Measurements from ENCODE around the gene MAP4K1.
"Not testable (repeated sequence)": the region's sequence is repeated elsewhere in the genome, so short reads cannot be mapped to it uniquely, and the experiment has no call there.

Gene MAP4K1

DNA sequence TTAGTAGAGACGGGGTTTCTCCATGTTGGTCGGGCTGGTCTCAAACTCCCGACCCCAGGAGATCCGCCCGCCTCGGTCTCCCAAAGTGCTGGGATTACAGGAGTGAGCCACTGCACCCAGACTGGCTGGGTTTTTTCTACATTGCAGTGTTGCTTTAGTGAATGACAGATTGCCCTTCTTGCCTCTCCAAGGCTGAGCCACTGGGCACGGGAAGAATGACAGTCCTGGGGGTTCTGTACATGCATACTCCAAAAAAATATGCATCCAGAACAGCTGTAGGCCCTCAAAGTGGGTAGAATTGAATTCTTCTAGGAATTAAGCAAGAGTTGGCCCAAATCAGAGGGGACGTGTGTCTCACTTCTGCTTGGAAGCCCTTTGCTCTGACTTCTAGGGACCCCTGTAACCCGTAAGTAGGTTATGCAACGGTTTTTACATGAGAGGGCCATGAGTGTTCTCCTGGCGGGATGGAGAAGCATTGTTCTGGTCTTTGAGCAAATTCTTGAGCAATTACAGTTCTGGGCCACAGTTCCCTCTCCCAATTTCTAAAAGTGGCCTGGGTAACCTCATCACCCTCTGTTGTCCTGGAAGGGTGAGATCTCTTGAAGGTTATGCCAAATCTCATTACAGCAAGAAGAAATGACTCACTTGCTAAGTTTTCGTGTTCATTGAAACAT is 33.3 kb upstream of the MAP4K1 start:
- DNase-seq, result no peak

DNA sequence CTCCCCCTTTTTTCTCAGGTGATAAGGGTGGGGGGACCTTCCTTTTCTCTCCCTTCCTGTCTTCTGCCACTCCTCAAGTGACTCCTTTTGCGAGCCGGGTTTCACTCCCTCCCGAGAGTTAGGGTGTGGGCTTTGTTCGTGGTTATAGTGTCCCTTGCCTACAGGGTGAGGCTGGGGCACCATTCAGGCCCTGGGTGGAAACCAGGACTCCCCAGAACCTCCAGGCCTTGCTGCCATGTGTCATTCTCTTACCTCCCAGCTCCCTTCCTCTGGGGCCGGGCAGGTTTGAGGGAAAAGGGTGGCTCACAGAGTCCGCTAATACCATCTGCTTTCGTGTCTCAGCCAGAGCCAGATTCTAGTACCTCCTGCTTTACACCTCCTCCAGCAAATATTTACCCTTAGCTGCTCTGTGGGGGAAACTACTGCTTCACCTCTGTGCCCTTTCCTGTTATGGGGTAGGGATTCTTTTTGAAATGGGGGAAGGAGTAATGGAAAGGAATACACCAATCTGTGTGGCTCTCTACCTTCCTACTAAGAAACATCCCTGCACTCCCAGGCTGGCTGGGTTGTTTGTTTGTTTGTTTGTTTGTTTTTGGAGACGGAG is 32.5 kb upstream of the MAP4K1 start:
- DNase-seq, result no peak

DNA sequence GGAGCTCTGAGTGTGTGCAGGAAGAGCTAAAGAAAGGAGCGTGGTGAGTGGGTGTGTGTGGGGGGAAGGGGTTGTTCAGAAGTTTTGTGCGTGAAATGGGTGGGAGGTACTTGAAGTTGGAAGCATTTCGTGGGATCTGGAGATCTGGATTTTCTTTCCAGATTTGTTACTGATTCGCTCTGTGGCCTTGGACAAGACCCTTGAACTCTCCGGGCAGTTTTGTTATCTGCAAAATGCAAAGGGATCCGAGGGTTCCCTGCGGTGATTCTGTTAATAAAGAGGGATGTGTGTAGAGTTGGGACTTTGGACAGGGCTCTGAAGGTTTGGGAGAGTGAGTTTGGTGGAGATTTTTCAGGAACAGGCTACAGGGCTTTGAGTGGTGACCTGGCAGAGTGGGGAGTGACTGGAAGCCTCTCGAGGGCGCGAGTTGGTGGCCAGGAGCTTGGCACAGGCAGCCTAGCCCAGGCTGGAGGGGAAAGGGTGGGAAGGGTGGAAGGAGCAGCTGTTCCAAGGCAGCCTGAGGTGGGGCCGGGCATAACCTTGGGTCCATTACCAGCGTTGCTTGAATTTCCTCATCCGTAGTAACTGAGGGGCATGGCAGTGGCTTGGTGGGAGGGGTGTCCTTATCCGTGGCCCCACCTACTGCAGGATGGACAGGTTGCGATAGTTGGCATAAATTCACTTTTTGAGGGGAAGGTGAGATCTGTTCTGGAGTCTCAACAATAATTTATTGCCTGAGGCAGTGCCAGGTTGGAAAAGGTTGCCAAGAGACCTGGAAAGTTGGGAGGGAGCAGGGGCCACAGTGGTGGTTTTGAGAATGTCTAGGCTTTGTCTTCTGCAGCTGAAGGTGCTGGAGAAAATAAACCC is 31.8 kb upstream of the MAP4K1 start:
- DNase-seq, result no peak

DNA sequence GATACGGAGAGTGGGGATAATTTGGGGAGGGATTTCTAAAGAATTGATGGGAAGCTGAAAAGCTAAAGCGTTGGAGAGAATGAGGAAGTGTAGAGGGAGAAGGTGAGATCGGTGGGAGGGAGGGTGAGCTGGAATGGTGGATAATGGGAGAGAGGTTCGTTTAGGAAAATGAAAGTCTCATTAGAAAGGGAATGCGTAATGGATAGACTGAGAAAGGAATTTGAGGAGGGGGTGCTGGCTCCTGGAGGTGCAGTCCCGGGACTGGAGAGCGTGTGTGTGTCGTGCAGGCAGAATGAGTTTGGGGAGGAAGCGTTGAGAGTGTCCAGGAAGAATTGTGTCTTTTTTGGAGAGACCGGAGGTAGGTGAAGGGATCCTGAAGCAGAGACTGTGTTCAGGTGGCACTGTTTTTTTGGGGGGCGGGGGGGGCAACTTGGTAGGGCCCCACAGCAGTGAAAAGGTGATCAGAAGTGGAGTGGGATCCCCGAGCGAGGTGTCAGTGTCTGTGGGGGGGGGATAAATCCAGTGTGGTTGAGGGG is 31.1 kb upstream of the MAP4K1 start:
- no peak for DNase-seq

DNA sequence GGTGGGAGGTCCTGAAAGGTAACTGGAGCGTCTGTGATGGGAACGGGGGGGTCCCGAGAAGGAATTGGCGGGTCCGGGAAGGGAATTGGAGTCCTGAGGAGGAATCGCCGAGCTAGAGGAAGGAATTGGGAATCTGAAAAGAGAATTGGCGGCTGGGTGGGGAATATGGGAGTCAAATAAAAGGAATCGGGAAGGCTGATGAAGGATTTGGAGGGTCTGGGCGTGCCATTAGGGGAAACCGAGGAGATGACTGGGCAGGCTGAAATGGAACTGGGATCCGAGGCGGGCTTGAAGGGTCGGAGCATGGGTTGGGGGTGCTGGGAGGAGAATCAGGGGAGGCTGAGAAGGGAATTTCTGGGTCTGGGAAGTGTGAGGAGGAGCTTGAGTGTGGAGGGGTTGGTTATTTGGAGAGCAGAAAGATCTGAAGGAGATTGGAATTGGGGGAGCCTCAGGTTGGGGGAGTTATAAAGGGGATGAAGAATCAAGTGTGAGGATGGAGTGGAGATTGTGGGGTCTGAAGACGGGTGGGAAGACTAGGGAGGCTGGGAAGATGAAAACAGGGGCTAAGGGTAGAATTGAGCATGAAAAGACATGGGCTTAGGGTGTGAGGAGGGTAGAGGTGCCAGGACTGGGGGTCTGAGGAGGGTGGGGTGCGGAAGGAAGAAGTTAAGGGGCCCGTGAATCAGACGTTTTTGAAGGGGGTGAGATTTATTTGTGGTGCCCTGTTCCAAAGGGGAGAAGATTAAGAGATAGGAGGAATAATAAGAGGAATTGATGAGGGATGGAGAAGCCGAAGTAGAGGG is 30.4 kb upstream of the MAP4K1 start:
- DNase-seq, result no peak

DNA sequence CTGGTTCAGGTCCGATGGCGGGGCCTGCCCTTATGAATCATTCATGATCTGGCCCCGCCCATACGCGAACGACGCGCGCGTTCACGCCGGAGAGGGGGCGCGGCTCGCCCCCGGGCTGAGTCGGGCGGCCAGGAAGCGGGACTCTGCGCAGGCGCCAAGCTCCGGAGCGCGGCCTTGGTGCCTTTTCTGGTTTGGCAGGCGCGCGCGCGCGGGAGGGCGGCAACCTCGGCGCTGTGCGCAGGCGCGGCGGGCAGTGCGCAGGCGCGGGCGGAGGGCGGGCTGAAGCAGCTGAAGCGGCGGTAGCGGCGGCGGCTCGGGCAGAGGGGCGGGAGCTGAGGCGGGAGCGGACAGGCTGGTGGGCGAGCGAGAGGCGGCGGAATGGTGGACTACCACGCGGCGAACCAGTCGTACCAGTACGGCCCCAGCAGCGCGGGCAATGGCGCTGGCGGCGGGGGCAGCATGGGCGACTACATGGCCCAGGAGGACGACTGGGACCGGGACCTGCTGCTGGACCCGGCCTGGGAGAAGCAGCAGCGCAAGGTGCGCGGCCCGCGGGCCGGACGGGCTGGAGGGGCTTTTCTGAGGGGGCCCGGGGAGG is 29.7 kb upstream of the MAP4K1 start, which contains the start of gene ACTN4:
Gene ACTN4 (plus strand): TSS at position 282 of the 598 bp plus-strand sequence. CDS start 97 bp downstream, at position 379.
- DNase-seq, result peak; percentile 98

DNA sequence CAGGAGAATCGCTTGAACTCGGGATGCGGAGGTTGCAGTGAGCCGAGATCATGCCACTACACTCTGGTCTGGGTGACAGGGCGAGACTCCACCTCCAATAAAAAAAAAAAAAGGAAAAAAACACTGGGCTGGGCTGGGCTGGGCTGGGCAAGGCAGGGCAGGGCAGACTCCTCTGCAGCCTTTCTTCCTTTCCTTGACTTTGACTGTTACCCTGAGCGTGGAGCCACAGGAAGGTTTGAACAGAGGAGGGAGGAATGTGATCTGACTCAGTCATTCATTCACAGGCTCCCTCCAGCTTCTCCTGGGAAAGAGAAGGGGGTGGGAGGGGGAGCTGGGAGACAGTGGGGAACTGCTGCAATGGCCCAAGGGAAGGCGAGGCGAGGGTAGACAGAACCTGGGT is 27.0 kb upstream of the MAP4K1 start:
- no peak for DNase-seq

DNA sequence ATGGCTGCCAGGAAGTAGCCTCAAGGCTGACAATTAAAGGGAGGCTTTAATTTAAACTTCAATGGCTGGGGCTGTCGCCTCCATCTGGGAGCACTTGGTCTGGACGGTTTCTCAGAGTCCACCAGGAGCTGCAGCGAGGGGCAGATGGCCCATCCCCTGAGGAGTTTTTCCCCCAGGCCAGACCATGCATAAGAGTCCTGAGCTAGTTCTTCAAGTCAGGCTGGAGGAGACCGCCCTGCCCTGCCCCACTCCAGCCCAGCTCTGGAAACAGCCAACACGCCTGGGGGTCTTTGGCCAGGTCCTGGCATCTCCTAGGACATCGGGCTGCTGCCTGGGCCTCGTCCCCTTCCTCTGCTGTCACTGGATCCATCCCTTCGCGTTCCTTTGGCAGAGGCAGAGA is 24.4 kb upstream of the MAP4K1 start:
- no peak for DNase-seq

DNA sequence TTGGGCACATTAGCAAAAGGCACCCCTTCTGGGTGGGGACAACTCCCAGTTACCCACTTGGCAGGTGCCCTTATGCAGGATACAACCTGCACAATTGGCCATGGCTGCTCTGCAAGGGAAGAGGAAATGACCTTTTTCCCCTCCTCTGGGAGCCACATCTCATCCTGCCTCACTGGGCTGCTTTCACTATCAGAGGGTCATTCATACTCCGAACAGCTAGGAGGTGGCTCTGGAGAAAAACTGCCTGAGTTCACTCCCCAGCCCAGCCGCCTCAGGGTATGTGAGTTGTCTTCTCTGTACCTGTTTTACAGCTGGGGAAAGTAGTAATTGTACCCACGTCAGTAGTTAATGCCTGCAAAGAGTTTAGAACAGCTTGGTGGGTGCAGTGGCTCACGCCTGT is 22.6 kb upstream of the MAP4K1 start:
- no peak for DNase-seq

DNA sequence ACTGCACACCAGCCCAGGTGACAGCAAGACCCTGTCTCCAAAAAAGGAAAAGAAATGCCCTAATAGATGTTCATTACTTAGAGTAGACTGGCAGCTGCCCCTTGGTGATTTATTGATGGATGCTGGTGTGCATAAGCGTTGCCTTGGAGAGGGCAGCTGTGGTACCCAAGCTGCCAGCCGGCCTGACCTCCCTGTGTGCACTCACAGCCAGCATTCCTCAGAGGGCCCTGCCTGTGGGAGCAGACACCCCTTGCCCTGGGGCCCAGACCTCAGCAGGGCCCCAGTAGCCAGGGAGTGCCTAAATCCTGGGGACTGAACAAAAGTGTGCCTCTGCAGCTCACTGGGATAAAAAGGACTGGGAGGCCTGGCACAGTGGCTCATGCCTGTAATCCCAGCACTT is 21.9 kb upstream of the MAP4K1 start:
- DNase-seq, result no peak

DNA sequence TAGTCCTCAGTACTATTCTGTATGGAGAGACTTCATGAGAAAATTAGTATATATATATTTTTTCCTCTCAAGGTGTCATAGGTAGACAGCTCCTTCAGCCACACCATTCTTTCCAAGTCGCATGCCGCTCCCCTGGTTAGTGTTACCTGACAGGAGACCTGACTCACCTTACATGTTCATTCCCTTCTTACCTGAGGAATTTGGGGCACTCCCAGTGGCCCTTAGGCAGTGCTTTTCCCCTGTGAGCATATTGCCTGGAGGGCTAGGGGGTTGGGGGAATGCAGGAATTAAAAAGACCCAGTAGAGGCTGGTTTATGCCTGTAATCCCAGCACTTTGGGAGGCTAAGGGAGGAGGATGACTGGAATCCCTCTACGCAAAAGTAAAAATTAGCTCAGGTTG is 20.7 kb upstream of the MAP4K1 start:
- no peak for DNase-seq

DNA sequence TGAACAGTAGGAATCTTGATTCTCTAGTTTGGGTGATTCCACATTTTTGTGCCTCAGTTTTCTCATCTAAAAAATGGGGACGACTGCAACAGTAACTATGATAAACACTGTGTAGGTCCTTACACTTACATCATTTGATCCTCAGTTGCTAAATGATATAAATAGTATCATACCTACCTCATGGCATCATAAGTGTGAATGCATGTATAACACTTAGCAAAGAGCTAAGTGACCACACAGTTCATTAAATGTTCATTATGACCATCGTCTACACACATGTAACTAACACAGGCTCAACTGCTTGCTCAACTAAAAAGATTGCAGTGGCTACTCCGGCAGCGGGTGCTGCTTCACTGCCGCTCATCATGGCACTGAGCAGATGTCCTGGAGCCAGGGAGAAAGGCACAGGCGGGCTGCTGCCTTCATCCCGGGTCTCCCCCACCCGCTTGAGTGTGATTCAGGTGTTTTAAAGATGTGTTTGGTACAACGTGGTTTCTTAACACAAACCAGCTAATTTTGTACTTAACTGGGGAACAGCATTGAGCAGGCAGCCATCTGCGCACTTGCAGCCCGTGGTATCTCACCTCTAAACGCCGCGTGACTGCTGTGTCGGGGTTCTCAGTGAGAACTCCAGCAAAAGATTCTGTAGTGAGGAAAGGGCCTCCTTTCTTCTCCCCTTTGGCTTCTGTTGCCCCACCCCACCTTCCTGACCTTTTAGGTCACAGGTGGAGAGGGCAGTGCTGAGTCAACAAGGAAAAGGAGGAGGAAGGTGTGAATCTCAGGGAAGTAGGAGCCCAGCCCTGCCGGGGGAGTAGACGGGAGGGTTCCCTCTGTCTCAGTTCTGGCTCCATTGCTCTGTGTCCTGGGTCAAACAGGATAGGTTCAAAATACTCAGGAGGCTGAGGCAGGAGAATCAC is 18.0 kb upstream of the MAP4K1 start:
- DNase-seq, result no peak

DNA sequence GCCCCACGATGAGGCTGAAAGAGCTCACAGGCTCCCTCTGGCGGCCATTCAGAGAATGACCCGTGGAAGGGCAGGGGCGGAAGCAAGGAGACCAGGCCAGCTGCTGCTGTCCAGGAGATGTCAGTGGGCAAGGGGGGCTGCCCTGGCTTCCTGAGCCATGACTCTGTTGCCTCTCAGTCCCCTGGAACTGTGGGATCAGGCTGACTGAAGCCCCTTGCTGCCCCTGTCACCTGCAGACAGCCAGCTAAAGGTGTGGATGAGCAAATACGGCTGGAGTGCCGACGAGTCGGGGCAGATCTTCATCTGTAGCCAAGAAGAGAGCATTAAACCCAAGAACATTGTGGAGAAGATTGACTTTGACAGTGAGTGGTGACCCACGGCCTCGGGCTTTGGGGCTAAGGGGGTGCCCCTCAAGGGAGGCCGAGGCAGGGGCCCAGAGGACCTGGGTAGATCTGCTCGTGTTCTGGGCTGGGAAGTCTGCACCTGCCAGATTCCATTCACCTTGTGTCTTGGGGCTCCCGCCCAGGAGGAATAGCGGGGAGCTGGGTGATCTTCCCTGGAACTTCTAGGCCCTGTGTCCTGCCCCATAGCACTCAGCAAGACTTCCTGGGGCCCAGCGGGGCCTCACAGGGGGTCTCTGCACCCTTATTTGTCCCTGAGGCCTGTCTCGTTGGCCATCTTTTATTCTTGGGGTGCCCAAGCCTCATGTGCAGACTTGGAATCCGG is 17.2 kb upstream of the MAP4K1 start:
- DNase-seq, result no peak

DNA sequence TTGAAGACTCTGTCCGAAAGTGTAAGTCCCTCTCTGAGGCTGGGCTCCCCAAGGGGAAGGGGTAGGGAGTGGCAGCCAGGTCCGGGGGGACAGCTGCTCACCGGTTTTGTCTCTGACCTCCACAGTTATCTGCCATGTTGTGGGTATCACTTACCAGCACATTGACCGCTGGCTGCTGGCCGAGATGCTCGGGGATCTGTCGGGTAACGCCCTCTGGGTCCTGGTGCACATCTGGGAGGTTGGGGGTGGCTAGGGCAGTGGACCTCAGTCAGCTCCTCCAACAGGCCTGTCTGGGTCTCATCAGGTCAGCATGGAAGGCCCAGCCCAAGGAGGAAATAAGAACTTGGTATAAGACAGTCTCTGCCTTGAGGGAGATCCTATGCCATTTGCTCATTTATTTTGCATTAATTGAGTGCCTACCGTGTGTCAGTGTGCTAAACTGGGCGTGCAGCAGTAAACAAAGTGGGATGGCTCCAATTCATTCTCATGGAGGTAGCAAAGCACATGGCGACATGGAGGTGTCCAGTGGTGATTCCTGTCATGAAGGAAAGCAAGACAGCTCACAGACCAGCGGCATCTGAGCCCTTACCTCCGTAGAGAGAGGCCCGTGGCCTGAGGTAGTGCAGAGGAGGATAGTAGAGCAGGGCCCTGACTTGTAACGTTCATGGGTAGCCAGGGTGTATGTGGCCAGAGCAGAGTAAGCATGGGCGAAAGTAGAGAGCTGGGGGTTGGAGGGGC is 14.9 kb upstream of the MAP4K1 start:
- no peak for DNase-seq

DNA sequence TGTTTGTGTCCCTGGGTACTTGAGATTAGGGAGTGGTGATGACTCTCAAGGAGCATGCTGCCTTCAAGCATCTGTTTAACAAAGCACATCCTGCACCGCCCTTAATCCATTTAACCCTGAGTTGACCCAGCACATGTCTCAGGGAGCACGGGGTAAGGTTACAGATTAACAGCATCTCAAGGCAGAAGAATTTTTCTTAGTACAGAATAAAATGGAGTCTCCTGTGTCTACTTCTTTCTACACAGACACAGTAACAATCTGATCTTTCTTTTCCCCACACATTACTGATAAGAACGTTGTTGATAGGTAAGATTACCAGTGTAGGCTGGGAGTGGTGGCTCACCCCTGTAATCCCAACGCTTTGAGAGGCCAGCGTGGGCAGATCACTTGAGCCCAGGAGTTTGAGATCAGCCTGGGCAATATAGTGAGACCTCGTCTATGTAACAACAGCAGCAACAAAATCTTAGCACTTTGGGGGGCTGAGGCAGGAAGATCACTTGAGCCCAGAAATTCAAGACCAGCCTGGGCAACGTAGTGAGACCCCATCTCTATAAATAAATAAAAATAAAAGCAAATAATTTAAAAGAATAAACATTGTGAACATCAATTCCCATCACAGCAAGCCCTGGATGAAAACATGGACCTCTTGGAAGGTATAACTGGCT is 14.2 kb upstream of the MAP4K1 start:
- not testable (repeated sequence) for DNase-seq

DNA sequence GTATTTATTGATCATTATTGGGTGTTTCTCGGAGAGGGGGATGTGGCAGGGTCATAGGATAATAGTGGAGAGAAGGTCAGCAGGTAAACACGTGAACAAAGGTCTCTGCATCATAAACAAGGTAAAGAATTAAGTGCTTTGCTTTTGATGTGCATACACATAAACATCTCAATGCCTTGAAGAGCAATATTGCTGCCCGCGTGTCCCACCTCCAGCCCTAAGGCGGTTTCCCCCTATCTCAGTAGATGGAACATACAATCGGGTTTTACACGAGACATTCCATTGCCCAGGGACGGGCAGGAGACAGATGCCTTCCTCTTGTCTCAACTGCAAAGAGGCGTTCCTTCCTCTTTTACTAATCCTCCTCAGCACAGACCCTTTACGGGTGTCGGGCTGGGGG is 13.5 kb upstream of the MAP4K1 start:
- not testable (repeated sequence) for DNase-seq

DNA sequence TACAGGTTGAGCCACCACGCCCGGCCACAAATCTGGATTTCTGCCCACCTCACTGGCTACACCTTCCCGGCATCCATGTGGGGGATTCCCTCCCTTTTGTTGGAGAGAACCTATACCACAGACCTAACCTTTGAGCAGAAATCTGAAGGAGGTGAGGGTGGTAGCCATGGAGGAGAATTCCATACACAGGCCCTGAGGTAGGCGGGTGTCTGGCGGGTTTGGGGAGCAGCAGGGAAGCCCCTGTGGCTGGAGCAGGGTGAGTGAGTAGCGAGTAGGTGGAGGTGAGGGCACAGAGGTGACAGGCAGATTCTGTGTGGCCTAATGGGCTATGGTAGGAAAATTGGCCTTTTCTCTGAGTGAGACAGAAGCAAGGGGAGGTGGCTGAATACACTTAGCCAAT is 11.8 kb upstream of the MAP4K1 start:
- no peak for DNase-seq

DNA sequence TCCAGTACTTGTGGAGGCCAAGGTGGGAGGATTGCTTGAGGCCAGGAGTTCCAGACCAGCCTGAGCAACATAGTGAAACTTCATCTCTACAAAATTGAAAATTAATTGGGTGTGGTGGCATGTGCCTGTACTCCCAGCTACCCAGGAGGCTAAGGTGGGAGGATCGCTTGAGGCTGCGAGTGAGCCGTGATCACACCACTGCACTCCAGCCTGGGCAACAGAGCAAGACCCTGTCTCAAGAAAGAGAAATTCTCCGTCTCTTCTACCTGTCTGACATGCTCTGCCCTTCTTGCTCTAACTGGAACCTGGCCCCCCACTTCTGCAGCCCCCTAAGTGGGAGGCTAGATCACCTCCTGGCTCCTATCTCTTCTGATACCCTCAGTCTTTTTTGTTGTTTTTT is 8.6 kb upstream of the MAP4K1 start:
- no peak for DNase-seq

DNA sequence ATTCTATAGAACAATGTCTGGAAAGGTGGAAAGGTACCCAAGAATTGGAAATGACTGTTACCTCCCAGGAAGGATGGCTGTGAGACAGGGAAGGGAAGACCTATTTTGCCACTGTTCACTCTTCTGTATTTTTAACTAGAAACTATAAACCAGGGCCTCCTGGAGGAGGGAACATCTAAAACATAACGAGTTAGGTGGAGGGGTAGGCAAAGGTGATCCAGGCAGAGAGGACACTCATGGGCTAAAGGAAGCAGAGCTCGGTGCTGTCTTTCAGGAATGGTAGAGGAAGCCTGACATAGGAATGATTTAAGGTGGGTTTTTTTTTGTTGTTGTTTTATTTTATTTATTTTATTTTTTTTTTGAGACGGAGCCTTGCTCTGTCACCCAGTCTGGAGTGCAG is 7.1 kb upstream of the MAP4K1 start:
- DNase-seq, result no peak
